AG04450 (cell line): Measurements from ENCODE around the gene DRC7. TPM values are rescaled to one million over a fixed set of nuclear protein-coding genes. Genes with fewer than 3 reads are reported as not detected.

Source experiments
- CTCF ChIA-PET: fragments of 300-600, 350-600 bp; formaldehyde crosslinking; extraction: SDS; loops from one replicate; lab custom pipeline; 2022; ENCODE audit warnings: antibody characterized with exemption, inconsistent platforms; lab: Charles Lee
- POLR2A ChIA-PET: fragments of 350-600 bp; formaldehyde crosslinking; extraction: SDS; loops from one replicate; lab custom pipeline; 2021; ENCODE audit warnings: antibody characterized with exemption, inconsistent platforms; lab: Yijun Ruan, JAX
- DNase-seq: peaks from one replicate; pipeline ENCODE4 v3.0.0-alpha.2; 2011; ENCODE audit warnings: low read depth, low spot score
- H3K27ac ChIP-seq: one replicate; pipeline ENCODE4 v1.5.1; 2012; ENCODE audit warnings: low read depth, low read length, control low read depth
- H3K27me3 ChIP-seq: one replicate; pipeline ENCODE4 v1.6.0; 2012; ENCODE audit warnings: low read length; ENCODE audit not compliant: control insufficient read depth, insufficient read depth
- H3K4me3 ChIP-seq: 2 replicates; pipeline ENCODE4 v1.5.1; 2011; ENCODE audit warnings: mild to moderate bottlenecking, low read depth, low read length, control low read depth
- H3K9me3 ChIP-seq: 2 replicates; pipeline ENCODE4 v1.5.1; 2012; ENCODE audit warnings: low read length; ENCODE audit not compliant: control insufficient read depth, insufficient read depth
- polyA plus RNA-seq: library from polyadenylated mRNA; depleted of rRNA; stranded (reverse); fragments of >200 nt; gene quantifications from 2 replicates; pipeline ENCODE4 v1.2.3, GENCODE V29; 2011
- TF ChIP-seq, protein P1 (sequence below): IDR thresholded peaks from 2 replicates; pipeline ENCODE4 v1.5.1; 2011; ENCODE audit warnings: low read depth, low read length, control low read depth, inconsistent platforms

Gene DRC7
- polyA plus RNA-seq, 1 experiment = not detected

DNA sequence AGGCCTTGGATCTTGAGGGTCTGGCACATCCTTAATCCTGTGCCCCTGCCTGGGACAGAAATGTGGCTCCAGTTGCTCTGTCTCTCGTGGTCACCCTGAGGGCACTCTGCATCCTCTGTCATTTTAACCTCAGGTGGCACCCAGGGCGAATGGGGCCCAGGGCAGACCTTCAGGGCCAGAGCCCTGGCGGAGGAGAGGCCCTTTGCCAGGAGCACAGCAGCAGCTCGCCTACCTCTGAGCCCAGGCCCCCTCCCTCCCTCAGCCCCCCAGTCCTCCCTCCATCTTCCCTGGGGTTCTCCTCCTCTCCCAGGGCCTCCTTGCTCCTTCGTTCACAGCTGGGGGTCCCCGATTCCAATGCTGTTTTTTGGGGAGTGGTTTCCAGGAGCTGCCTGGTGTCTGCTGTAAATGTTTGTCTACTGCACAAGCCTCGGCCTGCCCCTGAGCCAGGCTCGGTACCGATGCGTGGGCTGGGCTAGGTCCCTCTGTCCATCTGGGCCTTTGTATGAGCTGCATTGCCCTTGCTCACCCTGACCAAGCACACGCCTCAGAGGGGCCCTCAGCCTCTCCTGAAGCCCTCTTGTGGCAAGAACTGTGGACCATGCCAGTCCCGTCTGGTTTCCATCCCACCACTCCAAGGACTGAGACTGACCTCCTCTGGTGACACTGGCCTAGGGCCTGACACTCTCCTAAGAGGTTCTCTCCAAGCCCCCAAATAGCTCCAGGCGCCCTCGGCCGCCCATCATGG lies 30.5 kb upstream of the DRC7 start:
- ChIA-PET POLR2A (no interaction called here), CTCF (interaction anchor here (1.2 kb wide), 2 partner anchors 73 to 88 kb away, joined by 3 to 4 read pairs; no protein-coding TSS in a partner anchor)
- Histone ChIP-seq H3K9me3 (no peaks in the 10 kb centered on the region; the same call in 1 of the 2 replicates), H3K4me3 (no peak overlapping the region), H3K27ac (no peak overlapping the region), H3K27me3 (peaks cover 9% of the 10 kb centered on the region)
- DNase-seq = no peak
- TF ChIP-seq, protein P1, sequence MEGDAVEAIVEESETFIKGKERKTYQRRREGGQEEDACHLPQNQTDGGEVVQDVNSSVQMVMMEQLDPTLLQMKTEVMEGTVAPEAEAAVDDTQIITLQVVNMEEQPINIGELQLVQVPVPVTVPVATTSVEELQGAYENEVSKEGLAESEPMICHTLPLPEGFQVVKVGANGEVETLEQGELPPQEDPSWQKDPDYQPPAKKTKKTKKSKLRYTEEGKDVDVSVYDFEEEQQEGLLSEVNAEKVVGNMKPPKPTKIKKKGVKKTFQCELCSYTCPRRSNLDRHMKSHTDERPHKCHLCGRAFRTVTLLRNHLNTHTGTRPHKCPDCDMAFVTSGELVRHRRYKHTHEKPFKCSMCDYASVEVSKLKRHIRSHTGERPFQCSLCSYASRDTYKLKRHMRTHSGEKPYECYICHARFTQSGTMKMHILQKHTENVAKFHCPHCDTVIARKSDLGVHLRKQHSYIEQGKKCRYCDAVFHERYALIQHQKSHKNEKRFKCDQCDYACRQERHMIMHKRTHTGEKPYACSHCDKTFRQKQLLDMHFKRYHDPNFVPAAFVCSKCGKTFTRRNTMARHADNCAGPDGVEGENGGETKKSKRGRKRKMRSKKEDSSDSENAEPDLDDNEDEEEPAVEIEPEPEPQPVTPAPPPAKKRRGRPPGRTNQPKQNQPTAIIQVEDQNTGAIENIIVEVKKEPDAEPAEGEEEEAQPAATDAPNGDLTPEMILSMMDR = peak; percentile 16; the same call in 1 of the 2 replicates

DNA sequence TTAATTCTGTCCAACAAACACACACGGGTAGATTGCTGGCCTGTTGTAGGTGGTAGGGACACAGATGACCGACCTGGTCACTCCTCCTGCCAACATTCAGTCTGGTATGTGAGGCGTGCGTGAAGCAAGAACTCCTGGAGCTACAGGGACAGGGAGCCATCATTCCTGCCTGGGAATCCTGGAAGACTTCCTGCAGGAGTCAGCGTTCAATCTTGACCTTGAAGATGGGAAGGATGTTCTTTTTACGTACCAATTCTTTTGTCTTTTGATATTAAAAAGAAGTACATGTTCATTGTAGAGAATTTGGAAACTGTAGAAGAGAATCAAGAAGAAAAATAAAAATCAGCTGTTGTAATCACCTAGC lies 30.0 kb upstream of the DRC7 start:
- TF ChIP-seq, protein P1 = no peak
- no peak for DNase-seq
- no peak overlapping the region for H3K27ac ChIP-seq
- POLR2A ChIA-PET = no interaction called here
- CTCF ChIA-PET = interaction anchor here (1.2 kb wide), 2 partner anchors 74 to 88 kb away, joined by 3 to 4 read pairs; no protein-coding TSS in a partner anchor
- H3K27me3 ChIP-seq = peaks cover 10% of the 10 kb centered on the region
- no peaks in the 10 kb centered on the region; the same call in 1 of the 2 replicates for H3K9me3 ChIP-seq
- H3K4me3 ChIP-seq = no peak overlapping the region

- H3K9me3 ChIP-seq = no peaks in the 10 kb centered on the region; the same call in 1 of the 2 replicates
- peaks cover 16% of the 10 kb centered on the region for H3K27me3 ChIP-seq
- DNase-seq = no peak
- no peak overlapping the region for H3K27ac ChIP-seq
- CTCF ChIA-PET = no interaction called here
- H3K4me3 ChIP-seq = no peak overlapping the region
- TF ChIP-seq, protein P1 = no peak
- POLR2A ChIA-PET = no interaction called here
Measured at GRCh38 chr16:57665541-57665940, 29.1 kb upstream of the DRC7 start.

GRCh38 chr16:57666353-57667047 lies 28.1 kb upstream of the DRC7 start:
- Histone ChIP-seq H3K4me3 (no peak overlapping the region), H3K27me3 (peaks cover 19% of the 10 kb centered on the region), H3K9me3 (no peaks in the 10 kb centered on the region; the same call in 1 of the 2 replicates), H3K27ac (no peak overlapping the region)
- TF ChIP-seq, protein P1 = no peak
- DNase-seq = no peak
- CTCF ChIA-PET = no interaction called here
- POLR2A ChIA-PET = no interaction called here

GRCh38 chr16:57667048-57667525 lies 27.5 kb upstream of the DRC7 start:
- Histone ChIP-seq H3K27me3 (peaks cover 19% of the 10 kb centered on the region), H3K27ac (no peak overlapping the region), H3K9me3 (no peaks in the 10 kb centered on the region), H3K4me3 (no peak overlapping the region)
- DNase-seq = no peak
- CTCF ChIA-PET = no interaction called here
- TF ChIP-seq, protein P1 = no peak
- POLR2A ChIA-PET = no interaction called here
